DMS153 treated with DMSO at 0.1 percent for 48 hours (cell line): ENCODE data around the gene IL34.
"Not testable (repeated sequence)": the region's sequence is repeated elsewhere in the genome, so short reads cannot be mapped to it uniquely, and the experiment has no call there.

ENCODE experiments used
- DNase-seq: peaks from one replicate; lab custom pipeline; 2025; ENCODE audit not compliant: unreplicated experiment; lab: John Stamatoyannopoulos, UW

IL34 gene

GRCh38 chr16:70656712-70657263 lies 10.4 kb downstream of the IL34 start:
- DNase-seq, result no peak

GRCh38 chr16:70657956-70658355 lies 11.6 kb downstream of the IL34 start:
- no peak for DNase-seq

GRCh38 chr16:70658921-70659320 lies 12.6 kb downstream of the IL34 start:
- DNase-seq, result no peak

GRCh38 chr16:70659546-70659945 lies 13.2 kb downstream of the IL34 start:
- DNase-seq, result no peak

GRCh38 chr16:70659953-70660671 lies 13.8 kb downstream of the IL34 start:
- DNase-seq, result no peak

GRCh38 chr16:70660672-70661350 lies 14.5 kb downstream of the IL34 start:
- no peak for DNase-seq

- DNase-seq, result no peak
These were observed 15.2 kb downstream of the IL34 start for GRCh38 chr16:70661534-70661917.

- DNase-seq, result no peak
These were observed 15.7 kb downstream of the IL34 start for GRCh38 chr16:70661918-70662641.

GRCh38 chr16:70662991-70663523 lies 16.7 kb downstream of the IL34 start:
- no peak for DNase-seq

- DNase-seq, result no peak
These were observed 17.4 kb downstream of the IL34 start for GRCh38 chr16:70663524-70664324.

GRCh38 chr16:70664325-70665112 lies 18.2 kb downstream of the IL34 start:
- DNase-seq, result no peak

GRCh38 chr16:70665113-70665694 lies 18.8 kb downstream of the IL34 start:
- no peak for DNase-seq

GRCh38 chr16:70665806-70666735 lies 19.7 kb downstream of the IL34 start:
- no peak for DNase-seq

- no peak for DNase-seq
These were observed 23.8 kb downstream of the IL34 start for GRCh38 chr16:70670175-70670574.

- not testable (repeated sequence) for DNase-seq
These were observed 24.6 kb downstream of the IL34 start for GRCh38 chr16:70670938-70671337.

GRCh38 chr16:70674221-70675014 lies 28.1 kb downstream of the IL34 start:
- no peak for DNase-seq

GRCh38 chr16:70675851-70676513 lies 29.6 kb downstream of the IL34 start:
- no peak for DNase-seq
